Subcutaneous adipose tissue (tissue), 4 donors: ENCODE measurements around the gene MICALL2. TPM values are rescaled to one million over a fixed set of nuclear protein-coding genes. Genes with fewer than 3 reads are reported as not detected.

ENCODE experiments used
- total RNA-seq, 4 donors: library from RNA; depleted of rRNA; stranded (reverse); fragments of >200 nt; gene quantifications; one replicate each; pipeline ENCODE4 v1.1.0, GENCODE V29; 2016
- TF ChIP-seq, protein P1 (sequence below): fragments of 450-650 bp; IDR thresholded peaks from one replicate; pipeline ENCODE4 v1.5.1; 2016; ENCODE audit warnings: low read depth, mild to moderate bottlenecking, control low read depth, antibody characterized with exemption, moderate library complexity

The MICALL2 gene
- total RNA-seq, 4 donors from 2014 or later, result 1.5 to 5.3 (median 4.1) TPM

DNA sequence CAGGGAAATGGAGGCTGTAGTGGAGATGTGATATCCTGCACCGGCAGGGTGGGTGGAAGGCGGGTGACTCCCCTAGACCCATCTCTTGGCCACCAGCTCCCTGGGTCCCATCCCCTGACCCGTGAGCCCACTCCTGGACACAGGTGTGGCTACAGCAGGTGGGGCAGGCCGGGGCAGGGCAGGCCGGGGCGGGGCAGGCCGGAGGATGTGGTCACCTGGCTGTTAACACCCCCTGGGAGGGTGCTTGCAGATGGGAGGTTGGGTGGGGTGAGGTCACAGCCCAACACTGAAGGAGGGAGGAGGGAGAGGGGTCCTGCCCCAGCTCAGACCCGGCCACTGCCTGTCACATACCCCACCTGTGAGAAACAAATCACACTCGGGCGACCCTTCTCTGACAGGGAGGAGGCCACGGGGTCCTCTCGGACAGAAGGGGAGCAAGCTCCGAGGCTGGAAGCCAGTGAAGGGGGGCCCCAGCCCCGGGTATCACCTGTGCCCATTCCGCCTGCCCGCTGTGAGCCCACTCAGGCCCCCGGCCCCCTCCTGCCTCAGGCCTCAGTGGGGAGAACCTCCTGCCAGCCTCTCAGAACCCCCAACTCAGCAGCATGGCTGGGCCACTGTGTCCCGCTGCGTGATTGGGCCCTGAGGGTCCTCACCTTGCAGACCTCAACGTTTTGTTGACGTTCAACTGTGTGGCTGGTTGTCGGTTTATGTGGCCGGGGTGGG lies 74.0 kb downstream of the MICALL2 start:
- TF ChIP-seq, protein P1, sequence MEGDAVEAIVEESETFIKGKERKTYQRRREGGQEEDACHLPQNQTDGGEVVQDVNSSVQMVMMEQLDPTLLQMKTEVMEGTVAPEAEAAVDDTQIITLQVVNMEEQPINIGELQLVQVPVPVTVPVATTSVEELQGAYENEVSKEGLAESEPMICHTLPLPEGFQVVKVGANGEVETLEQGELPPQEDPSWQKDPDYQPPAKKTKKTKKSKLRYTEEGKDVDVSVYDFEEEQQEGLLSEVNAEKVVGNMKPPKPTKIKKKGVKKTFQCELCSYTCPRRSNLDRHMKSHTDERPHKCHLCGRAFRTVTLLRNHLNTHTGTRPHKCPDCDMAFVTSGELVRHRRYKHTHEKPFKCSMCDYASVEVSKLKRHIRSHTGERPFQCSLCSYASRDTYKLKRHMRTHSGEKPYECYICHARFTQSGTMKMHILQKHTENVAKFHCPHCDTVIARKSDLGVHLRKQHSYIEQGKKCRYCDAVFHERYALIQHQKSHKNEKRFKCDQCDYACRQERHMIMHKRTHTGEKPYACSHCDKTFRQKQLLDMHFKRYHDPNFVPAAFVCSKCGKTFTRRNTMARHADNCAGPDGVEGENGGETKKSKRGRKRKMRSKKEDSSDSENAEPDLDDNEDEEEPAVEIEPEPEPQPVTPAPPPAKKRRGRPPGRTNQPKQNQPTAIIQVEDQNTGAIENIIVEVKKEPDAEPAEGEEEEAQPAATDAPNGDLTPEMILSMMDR, result no peak

Other genes with a start within 250 kb of the MICALL2 start
- gene UNCX, start 226.6 kb downstream of the MICALL2 start, total RNA-seq, result not detected
- gene INTS1, start 44.9 kb upstream of the MICALL2 start, total RNA-seq, result 10 to 100 TPM; 19.0 to 71.6 (median 23.8) TPM
- gene MAFK, start 71.2 kb upstream of the MICALL2 start, total RNA-seq, result 10 to 100 TPM; 19.0 to 47.6 (median 30.7) TPM
- under 1 TPM in 2 of 4 donors, not detected in 2; under 0.01 to 0.17 TPM for gene TMEM184A, start 96.7 kb upstream of the MICALL2 start, total RNA-seq
- 10 to 100 TPM; 13.5 to 39.7 (median 31.5) TPM for gene PSMG3, start 110.6 kb upstream of the MICALL2 start, total RNA-seq
- 1 to 10 TPM in 1 of 4 donors, under 1 TPM in 3; 0.51 to 3.6 (median 0.85) TPM for gene ELFN1, start 210.8 kb upstream of the MICALL2 start, total RNA-seq